GM13977 (cell line): ENCODE results near the gene EDN2.

Experiments used
- DNase-seq: peaks from one replicate; pipeline ENCODE4 v3.0.0; 2012; ENCODE audit warnings: low spot score
- CTCF ChIP-seq: IDR thresholded peaks from 2 replicates; pipeline ENCODE4 v1.5.1; 2012; ENCODE audit warnings: mild to moderate bottlenecking, control low read depth; ENCODE audit not compliant: insufficient read depth; ENCODE audit errors: extremely low read depth, missing control alignments
- in situ Hi-C: fragments of 300-500 bp; cut with MboI; formaldehyde crosslinking; loops from one replicate; pipeline ENCODE4 v1.12.0; 2022; ENCODE audit warnings: low sequenced_read_pairs, low pct_unique_long_range_greater_than_20kb, mixed read lengths, inconsistent platforms; ENCODE audit not compliant: unreplicated experiment

EDN2 gene

GRCh38 chr1:41500378-41500777, 15.9 kb upstream of the EDN2 start:
- TF ChIP-seq CTCF = no peak
- no peak for DNase-seq
- in situ Hi-C loops = no loop called here

GRCh38 chr1:41499591-41499990, 15.1 kb upstream of the EDN2 start:
- in situ Hi-C loops = no loop called here
- no peak for TF ChIP-seq CTCF
- DNase-seq = no peak

- no peak for TF ChIP-seq CTCF
- in situ Hi-C loops = no loop called here
- DNase-seq = no peak
These were observed 14.3 kb upstream of the EDN2 start for GRCh38 chr1:41498804-41499203.

- no peak for TF ChIP-seq CTCF
- no peak for DNase-seq
- in situ Hi-C loops = no loop called here
These were observed 13.9 kb upstream of the EDN2 start for GRCh38 chr1:41498391-41498790.

- TF ChIP-seq CTCF = no peak
- DNase-seq = no peak
- in situ Hi-C loops = no loop called here
These were observed 13.1 kb upstream of the EDN2 start for GRCh38 chr1:41497461-41498030.

GRCh38 chr1:41497056-41497440, 12.6 kb upstream of the EDN2 start:
- in situ Hi-C loops = no loop called here
- no peak for DNase-seq
- no peak for TF ChIP-seq CTCF
